Liver (tissue), 3 donors: ENCODE data around the gene CDC42BPG.

Experiments
- HNF4G ChIP-seq: IDR thresholded peaks from 2 replicates; pipeline ENCODE4 v1.6.1; 2016; ENCODE audit warnings: antibody characterized with exemption
- SP1 ChIP-seq: IDR thresholded peaks from 2 replicates; pipeline ENCODE4 v1.6.1; 2018; ENCODE audit warnings: antibody characterized with exemption, mild to moderate bottlenecking
- TAF1 ChIP-seq: conservative IDR thresholded peaks from 2 replicates; pipeline ENCODE4 v1.6.1; 2016; ENCODE audit warnings: antibody characterized with exemption, mild to moderate bottlenecking
- TF ChIP-seq, protein P1 (sequence below): IDR thresholded peaks from 2 replicates; pipeline ENCODE4 v1.6.1; 2016; ENCODE audit warnings: antibody characterized with exemption
- TF ChIP-seq, protein P2 (sequence below): fragments of 150-350 bp; IDR thresholded peaks from 2 replicates; pipeline ENCODE4 v1.5.1; 2017; ENCODE audit warnings: improper control_type of control experiment, low read depth, low read length; ENCODE audit not compliant: missing input control
- TF ChIP-seq, protein P3 (sequence below): IDR thresholded peaks from 2 replicates; pipeline ENCODE4 v1.6.1; 2016; ENCODE audit warnings: antibody characterized with exemption, mild to moderate bottlenecking
- donor health status: healthy.
- donor health status: healthy.

DNA sequence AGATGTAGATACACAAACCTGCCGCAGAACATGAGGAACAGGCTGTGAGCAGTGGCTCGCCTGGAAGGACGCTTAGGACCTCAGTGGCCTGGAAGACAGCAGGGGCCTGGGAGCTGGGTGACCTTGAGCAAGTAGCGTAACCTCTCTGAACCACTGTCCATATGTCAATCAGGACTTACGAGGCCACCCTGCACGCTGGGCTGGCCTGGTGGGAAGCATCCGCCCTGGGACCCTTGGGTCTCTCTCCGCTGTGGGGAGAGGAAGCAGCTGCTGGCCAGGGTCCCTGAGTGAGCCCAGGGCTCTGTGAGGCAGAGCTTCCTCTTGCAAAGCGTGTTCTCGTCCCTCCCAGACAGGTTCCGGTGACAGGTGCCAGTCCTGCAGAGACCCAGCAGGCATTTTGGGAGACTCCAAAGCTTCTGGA, 48.0 kb upstream of the CDC42BPG start:
- TF ChIP-seq, protein P1, sequence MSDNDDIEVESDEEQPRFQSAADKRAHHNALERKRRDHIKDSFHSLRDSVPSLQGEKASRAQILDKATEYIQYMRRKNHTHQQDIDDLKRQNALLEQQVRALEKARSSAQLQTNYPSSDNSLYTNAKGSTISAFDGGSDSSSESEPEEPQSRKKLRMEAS: no peak
- no peak for TF ChIP-seq HNF4G
- TF ChIP-seq, protein P2, sequence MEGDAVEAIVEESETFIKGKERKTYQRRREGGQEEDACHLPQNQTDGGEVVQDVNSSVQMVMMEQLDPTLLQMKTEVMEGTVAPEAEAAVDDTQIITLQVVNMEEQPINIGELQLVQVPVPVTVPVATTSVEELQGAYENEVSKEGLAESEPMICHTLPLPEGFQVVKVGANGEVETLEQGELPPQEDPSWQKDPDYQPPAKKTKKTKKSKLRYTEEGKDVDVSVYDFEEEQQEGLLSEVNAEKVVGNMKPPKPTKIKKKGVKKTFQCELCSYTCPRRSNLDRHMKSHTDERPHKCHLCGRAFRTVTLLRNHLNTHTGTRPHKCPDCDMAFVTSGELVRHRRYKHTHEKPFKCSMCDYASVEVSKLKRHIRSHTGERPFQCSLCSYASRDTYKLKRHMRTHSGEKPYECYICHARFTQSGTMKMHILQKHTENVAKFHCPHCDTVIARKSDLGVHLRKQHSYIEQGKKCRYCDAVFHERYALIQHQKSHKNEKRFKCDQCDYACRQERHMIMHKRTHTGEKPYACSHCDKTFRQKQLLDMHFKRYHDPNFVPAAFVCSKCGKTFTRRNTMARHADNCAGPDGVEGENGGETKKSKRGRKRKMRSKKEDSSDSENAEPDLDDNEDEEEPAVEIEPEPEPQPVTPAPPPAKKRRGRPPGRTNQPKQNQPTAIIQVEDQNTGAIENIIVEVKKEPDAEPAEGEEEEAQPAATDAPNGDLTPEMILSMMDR: no peak
- no peak for TF ChIP-seq TAF1
- TF ChIP-seq, protein P3, sequence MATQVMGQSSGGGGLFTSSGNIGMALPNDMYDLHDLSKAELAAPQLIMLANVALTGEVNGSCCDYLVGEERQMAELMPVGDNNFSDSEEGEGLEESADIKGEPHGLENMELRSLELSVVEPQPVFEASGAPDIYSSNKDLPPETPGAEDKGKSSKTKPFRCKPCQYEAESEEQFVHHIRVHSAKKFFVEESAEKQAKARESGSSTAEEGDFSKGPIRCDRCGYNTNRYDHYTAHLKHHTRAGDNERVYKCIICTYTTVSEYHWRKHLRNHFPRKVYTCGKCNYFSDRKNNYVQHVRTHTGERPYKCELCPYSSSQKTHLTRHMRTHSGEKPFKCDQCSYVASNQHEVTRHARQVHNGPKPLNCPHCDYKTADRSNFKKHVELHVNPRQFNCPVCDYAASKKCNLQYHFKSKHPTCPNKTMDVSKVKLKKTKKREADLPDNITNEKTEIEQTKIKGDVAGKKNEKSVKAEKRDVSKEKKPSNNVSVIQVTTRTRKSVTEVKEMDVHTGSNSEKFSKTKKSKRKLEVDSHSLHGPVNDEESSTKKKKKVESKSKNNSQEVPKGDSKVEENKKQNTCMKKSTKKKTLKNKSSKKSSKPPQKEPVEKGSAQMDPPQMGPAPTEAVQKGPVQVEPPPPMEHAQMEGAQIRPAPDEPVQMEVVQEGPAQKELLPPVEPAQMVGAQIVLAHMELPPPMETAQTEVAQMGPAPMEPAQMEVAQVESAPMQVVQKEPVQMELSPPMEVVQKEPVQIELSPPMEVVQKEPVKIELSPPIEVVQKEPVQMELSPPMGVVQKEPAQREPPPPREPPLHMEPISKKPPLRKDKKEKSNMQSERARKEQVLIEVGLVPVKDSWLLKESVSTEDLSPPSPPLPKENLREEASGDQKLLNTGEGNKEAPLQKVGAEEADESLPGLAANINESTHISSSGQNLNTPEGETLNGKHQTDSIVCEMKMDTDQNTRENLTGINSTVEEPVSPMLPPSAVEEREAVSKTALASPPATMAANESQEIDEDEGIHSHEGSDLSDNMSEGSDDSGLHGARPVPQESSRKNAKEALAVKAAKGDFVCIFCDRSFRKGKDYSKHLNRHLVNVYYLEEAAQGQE: no peak
- no peak for TF ChIP-seq SP1
